ENCODE measurements around the gene CORT. TPM values are rescaled to one million over a fixed set of nuclear protein-coding genes. Genes with fewer than 3 reads are reported as not detected.
A peak's percentile ranks its signal among the peaks of the same experiment; 100 is the strongest.
"Not testable (repeated sequence)": the region's sequence is repeated elsewhere in the genome, so short reads cannot be mapped to it uniquely, and the experiment has no call there.

The CORT gene
- total and polyA plus RNA-seq, 2 donors (not counting 3 experiments of a cell fraction or from before 2014, with no cell fraction given) = 0.11 TPM; not detected in 1

DNA sequence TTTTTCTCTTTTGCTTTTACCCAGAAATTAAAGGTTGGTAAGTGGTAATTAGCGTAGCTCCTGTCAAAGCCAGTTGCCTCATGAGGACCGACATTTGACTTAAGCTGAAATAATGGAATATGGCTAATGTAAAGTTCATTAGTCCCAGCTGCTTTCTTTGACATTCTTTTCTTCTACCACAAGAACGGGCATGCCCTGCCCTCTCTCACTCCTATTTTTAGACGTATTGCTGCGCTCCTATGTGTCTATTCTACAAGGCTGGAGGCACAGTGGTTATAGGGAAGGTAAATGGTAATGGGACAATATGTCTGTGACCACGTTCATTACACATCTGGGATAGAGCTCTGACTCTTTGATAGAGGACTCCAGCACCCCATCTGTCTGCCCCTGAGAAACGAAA lies 6.8 kb downstream of the CORT start:
- Histone ChIP-seq H3K27ac (ENCODE audit: insufficient read depth, low read depth, low read length) (no peak overlapping the region), H3K4me3 (replicated peaks in 1 of 3; ENCODE audit: insufficient read depth in 1 of 3, low read depth in 1 of 3, low read length in 3 of 3) (no peak overlapping the region), H3K9me1 (replicated peaks; ENCODE audit: control insufficient read depth, extremely low read depth, insufficient read depth, low read length) (no peaks in the 10 kb centered on the region), H3K27me3 (ENCODE audit: control insufficient read depth in 2 of 2, insufficient read depth in 2 of 2, low read length in 2 of 2) (no peaks in the 10 kb centered on the region), H3K79me2 (ENCODE audit: control insufficient read depth, insufficient read depth, low read length) (no peaks in the 10 kb centered on the region), H3K4me2 (ENCODE audit: insufficient read depth, low read length) (no peak overlapping the region), H3K9ac (replicated peaks; ENCODE audit: extremely low read depth, insufficient read depth, low read length) (no peak overlapping the region), H2AFZ (ENCODE audit: low read depth, low read length) (no peak overlapping the region), H3K36me3 (ENCODE audit: control insufficient read depth in 2 of 2, extremely low read depth in 1 of 2, insufficient read depth in 2 of 2, low read length in 2 of 2) (peaks cover 0 to 5% of the 10 kb centered on the region in 2 experiments), H4K20me1 (replicated peaks; ENCODE audit: control insufficient read depth, extremely low read depth, insufficient read depth, low read length) (no peaks in the 10 kb centered on the region), H3K4me1 (ENCODE audit: control insufficient read depth, extremely low read depth, insufficient read depth, low read length) (peaks cover 22% of the 10 kb centered on the region), H3K9me3 (replicated peaks; ENCODE audit: control insufficient read depth, insufficient read depth, low read length) (no peaks in the 10 kb centered on the region)
- dilution Hi-C loops (cut with MboI; ENCODE audit: extremely low pct_ligation_motif_present, low sequenced_read_pairs) = no loop called here
- CTCF ChIA-PET = interaction anchor here (0.6 to 2.0 kb wide), 5 partner anchors 15 to 411 kb away, joined by 3 to 11 read pairs (median 4); no protein-coding TSS in a partner anchor
- DNase-seq (ENCODE audit: low read depth, low spot score) (no peak), FAIRE-seq (no peak)
- no peak for TF ChIP-seq POLR2A (IDR thresholded peaks at IDR 0.05; ENCODE audit: low read depth, low read length)
- TF ChIP-seq, protein P1, sequence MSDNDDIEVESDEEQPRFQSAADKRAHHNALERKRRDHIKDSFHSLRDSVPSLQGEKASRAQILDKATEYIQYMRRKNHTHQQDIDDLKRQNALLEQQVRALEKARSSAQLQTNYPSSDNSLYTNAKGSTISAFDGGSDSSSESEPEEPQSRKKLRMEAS (IDR thresholded peaks at IDR 0.05; ENCODE audit: insufficient read depth, insufficient read length) = no peak
- TF ChIP-seq, protein P2, sequence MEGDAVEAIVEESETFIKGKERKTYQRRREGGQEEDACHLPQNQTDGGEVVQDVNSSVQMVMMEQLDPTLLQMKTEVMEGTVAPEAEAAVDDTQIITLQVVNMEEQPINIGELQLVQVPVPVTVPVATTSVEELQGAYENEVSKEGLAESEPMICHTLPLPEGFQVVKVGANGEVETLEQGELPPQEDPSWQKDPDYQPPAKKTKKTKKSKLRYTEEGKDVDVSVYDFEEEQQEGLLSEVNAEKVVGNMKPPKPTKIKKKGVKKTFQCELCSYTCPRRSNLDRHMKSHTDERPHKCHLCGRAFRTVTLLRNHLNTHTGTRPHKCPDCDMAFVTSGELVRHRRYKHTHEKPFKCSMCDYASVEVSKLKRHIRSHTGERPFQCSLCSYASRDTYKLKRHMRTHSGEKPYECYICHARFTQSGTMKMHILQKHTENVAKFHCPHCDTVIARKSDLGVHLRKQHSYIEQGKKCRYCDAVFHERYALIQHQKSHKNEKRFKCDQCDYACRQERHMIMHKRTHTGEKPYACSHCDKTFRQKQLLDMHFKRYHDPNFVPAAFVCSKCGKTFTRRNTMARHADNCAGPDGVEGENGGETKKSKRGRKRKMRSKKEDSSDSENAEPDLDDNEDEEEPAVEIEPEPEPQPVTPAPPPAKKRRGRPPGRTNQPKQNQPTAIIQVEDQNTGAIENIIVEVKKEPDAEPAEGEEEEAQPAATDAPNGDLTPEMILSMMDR (IDR thresholded peaks at IDR 0.05; ENCODE audit: extremely low read depth in 1 of 2, insufficient read depth in 1 of 2, low read depth in 1 of 2, low read length in 2 of 2) = no peak
- no peak for TF ChIP-seq JUN (IDR thresholded peaks at IDR 0.05; ENCODE audit: borderline replicate concordance, insufficient read depth, insufficient read length, low read depth)
- no peak for TF ChIP-seq GATA2 (IDR thresholded peaks at IDR 0.05; ENCODE audit: insufficient read depth, insufficient read length, low read depth, low read length)
- TF ChIP-seq EZH2 (IDR thresholded peaks at IDR 0.05; ENCODE audit: borderline replicate concordance, low read depth, low read length, severe bottlenecking) = no peak
- POLR2A ChIA-PET = no interaction called here
- BruUV-seq (replicated peaks) = TSS peak; percentile 14
- intact Hi-C loops (cut with micrococcal nuclease) = no loop called here

DNA sequence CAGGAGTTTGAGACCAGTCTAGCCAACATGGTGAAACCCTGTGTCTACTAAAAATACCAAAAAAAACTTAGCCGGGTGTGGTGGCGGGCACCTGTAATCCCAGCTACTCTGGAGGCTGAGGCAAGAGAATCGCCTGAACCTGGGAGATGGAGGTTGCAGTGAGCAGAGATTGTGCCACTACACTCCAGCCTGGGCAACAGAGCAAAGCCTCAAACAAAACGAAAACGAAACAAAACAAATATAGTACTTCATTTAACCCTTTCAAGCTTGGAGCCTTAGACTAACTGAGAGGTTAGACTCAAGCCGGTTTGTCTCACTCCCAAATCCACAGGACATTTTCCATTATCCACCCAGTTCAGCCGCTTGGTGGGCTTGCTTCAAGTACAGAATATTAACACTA lies 7.6 kb downstream of the CORT start:
- H3K9me1 ChIP-seq (replicated peaks; ENCODE audit: control insufficient read depth, extremely low read depth, insufficient read depth, low read length); H3K4me3 ChIP-seq (replicated peaks in 1 of 3; ENCODE audit: insufficient read depth in 1 of 3, low read depth in 1 of 3, low read length in 3 of 3); H2AFZ ChIP-seq (ENCODE audit: low read depth, low read length); POLR2A ChIA-PET; intact Hi-C loops (cut with micrococcal nuclease); H3K36me3 ChIP-seq (ENCODE audit: control insufficient read depth in 2 of 2, extremely low read depth in 1 of 2, insufficient read depth in 2 of 2, low read length in 2 of 2); H4K20me1 ChIP-seq (replicated peaks; ENCODE audit: control insufficient read depth, extremely low read depth, insufficient read depth, low read length); H3K9me3 ChIP-seq (replicated peaks; ENCODE audit: control insufficient read depth, insufficient read depth, low read length); H3K4me2 ChIP-seq (ENCODE audit: insufficient read depth, low read length); H3K27me3 ChIP-seq (ENCODE audit: control insufficient read depth in 2 of 2, insufficient read depth in 2 of 2, low read length in 2 of 2); dilution Hi-C loops (cut with MboI; ENCODE audit: extremely low pct_ligation_motif_present, low sequenced_read_pairs); BruUV-seq (replicated peaks); H3K9ac ChIP-seq (replicated peaks; ENCODE audit: extremely low read depth, insufficient read depth, low read length); H3K27ac ChIP-seq (ENCODE audit: insufficient read depth, low read depth, low read length); DNase-seq (ENCODE audit: low read depth, low spot score); H3K79me2 ChIP-seq (ENCODE audit: control insufficient read depth, insufficient read depth, low read length): not testable (repeated sequence)
- CTCF ChIA-PET = interaction anchor here (1.1 to 1.6 kb wide), 4 partner anchors 27 to 410 kb away, joined by 3 to 20 read pairs (median 6); partner anchors contain the start of gene CENPS
- H3K4me1 ChIP-seq (ENCODE audit: control insufficient read depth, extremely low read depth, insufficient read depth, low read length) = peaks cover 20% of the 10 kb centered on the region
- FAIRE-seq = peak; percentile 50

Measured in endothelial cell of umbilical vein (primary cell).